GM12892 (cell line): Measurements from ENCODE around the gene MBNL1.

ENCODE experiments used
- POLR2A ChIP-seq: IDR thresholded peaks from 2 replicates; pipeline ENCODE4 v1.6.1; 2011; ENCODE audit warnings: low read depth, low read length, control low read depth
- POLR2AphosphoS5 ChIP-seq: IDR thresholded peaks from 2 replicates; pipeline ENCODE4 v1.6.1; 2011; ENCODE audit warnings: low read depth, low read length, control low read depth
- TAF1 ChIP-seq: IDR thresholded peaks from 2 replicates; pipeline ENCODE4 v1.6.1; 2011; ENCODE audit warnings: low read depth, mild to moderate bottlenecking, control low read depth, low read length, borderline replicate concordance

GRCh38 chr3:152270937-152271336, 2.2 kb downstream of the MBNL1 start:
- TF ChIP-seq TAF1 (no peak), POLR2A (no peak), POLR2AphosphoS5 (no peak)
